ENCODE results near the gene NPAS2.

DNA sequence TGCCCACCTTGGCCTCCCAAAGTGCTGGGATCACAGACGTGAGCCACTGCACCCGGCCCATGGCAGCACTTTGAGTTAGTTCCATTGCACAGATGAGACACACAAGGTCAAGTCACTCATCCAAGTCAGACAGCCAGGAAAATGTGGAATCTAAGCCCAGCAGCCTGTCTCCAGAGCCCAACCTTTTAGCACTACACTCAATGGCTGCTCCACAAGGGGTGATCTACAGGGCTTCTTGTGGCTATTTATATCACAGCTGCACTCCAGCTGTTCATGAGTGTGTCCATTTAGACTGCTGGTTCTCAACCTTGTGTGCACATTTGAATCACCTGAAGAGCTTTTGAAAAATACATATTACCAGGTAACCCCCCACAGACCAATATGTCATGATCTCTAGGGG lies 109.2 kb downstream of the NPAS2 start:
- TF ChIP-seq, protein P1, sequence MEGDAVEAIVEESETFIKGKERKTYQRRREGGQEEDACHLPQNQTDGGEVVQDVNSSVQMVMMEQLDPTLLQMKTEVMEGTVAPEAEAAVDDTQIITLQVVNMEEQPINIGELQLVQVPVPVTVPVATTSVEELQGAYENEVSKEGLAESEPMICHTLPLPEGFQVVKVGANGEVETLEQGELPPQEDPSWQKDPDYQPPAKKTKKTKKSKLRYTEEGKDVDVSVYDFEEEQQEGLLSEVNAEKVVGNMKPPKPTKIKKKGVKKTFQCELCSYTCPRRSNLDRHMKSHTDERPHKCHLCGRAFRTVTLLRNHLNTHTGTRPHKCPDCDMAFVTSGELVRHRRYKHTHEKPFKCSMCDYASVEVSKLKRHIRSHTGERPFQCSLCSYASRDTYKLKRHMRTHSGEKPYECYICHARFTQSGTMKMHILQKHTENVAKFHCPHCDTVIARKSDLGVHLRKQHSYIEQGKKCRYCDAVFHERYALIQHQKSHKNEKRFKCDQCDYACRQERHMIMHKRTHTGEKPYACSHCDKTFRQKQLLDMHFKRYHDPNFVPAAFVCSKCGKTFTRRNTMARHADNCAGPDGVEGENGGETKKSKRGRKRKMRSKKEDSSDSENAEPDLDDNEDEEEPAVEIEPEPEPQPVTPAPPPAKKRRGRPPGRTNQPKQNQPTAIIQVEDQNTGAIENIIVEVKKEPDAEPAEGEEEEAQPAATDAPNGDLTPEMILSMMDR (optimal IDR thresholded peaks at IDR 0.05 in 1 of 3, IDR thresholded peaks at IDR 0.05 in 1 of 3, conservative IDR thresholded peaks at IDR 0.05 in 1 of 3; ENCODE audit: extremely low read depth in 1 of 3, insufficient read depth in 2 of 3, low read length in 3 of 3): no peak
- no peak for TF ChIP-seq EZH2 (IDR thresholded peaks at IDR 0.05; ENCODE audit: low read length)

All from keratinocyte (primary cell).